Breast epithelium (tissue), 3 donors: Measurements from ENCODE around the gene ARHGEF19.

Source experiments
- POLR2A ChIP-seq: fragments of 450-650 bp; IDR thresholded peaks from one replicate; pipeline ENCODE4 v1.6.1; 2016; ENCODE audit warnings: antibody characterized with exemption, mild to moderate bottlenecking, moderate library complexity
- POLR2AphosphoS5 ChIP-seq, 3 donors: sonication (generic); formaldehyde crosslinking; IDR thresholded peaks; one replicate each; pipeline ENCODE4 v1.6.1; 2017; ENCODE audit warnings: antibody characterized with exemption in 3 of 3
- TF ChIP-seq, protein P1 (sequence below), 3 donors: fragments of 450-650 bp; IDR thresholded peaks; one replicate each; pipeline ENCODE4 v1.5.1; 2016 to 2017; ENCODE audit warnings: antibody characterized with exemption in 3 of 3, mild to moderate bottlenecking in 3 of 3, moderate library complexity in 3 of 3

DNA sequence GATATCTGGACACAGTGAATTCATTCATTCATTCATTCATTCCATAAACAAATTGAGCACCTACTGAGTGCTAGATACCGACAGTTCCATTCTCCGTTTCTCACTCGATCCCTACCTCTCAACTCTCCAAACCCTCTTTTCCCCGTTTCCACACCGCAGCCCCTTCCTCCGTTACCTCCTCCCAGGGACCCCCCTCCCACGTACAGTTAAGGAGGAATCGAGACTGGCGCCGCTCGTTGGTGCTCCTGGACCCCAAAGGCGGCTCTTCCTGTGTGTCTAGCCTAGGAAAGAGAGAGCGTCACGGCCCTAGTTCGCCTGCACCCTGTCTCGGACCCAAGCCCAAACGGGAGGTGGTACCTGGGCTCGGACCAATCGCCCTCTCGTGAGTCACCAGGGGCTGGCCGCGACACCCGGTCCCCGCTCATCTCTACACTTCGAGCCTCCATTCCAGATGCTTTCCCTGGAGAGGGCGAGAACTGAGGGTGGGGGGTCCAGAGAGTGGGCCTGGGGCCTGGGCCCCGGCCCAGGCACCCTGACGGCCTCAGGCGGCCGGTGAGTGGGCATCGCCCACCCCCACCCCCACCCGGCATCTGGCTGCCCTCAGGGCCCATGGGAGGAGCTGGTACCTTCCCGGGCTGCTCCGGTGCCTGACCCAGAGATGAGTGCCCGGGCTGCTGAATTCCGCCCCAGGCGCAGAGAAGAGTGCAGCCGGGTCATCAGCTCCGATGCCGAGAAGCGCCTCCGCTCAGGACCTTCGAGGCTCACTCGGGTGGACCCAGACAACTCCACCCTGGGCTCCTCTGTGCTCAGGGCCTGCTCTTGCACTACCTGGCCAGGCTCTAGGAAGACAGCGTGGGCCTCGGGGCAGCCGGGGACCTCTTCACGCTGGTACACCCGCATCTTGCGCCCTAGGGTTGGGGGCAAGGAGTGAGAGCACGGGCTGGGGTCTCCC, 4.9 kb downstream of the ARHGEF19 start:
- TF ChIP-seq, protein P1, sequence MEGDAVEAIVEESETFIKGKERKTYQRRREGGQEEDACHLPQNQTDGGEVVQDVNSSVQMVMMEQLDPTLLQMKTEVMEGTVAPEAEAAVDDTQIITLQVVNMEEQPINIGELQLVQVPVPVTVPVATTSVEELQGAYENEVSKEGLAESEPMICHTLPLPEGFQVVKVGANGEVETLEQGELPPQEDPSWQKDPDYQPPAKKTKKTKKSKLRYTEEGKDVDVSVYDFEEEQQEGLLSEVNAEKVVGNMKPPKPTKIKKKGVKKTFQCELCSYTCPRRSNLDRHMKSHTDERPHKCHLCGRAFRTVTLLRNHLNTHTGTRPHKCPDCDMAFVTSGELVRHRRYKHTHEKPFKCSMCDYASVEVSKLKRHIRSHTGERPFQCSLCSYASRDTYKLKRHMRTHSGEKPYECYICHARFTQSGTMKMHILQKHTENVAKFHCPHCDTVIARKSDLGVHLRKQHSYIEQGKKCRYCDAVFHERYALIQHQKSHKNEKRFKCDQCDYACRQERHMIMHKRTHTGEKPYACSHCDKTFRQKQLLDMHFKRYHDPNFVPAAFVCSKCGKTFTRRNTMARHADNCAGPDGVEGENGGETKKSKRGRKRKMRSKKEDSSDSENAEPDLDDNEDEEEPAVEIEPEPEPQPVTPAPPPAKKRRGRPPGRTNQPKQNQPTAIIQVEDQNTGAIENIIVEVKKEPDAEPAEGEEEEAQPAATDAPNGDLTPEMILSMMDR (IDR thresholded peaks at IDR 0.05), result no peak
- TF ChIP-seq POLR2AphosphoS5 (IDR thresholded peaks at IDR 0.05) (no peak), POLR2A (no peak)
